ENCODE results near the gene RPL27. TPM values are rescaled to one million over a fixed set of nuclear protein-coding genes. Genes with fewer than 3 reads are reported as not detected.

RPL27 gene
- total and polyA plus RNA-seq, 2 of the 13 experiments (the other 11 are each of a cell fraction or from before 2014, with no cell fraction given): 1,585 to 5,840 TPM

GRCh38 chr17:42980274-42980765 is 17.9 kb upstream of the RPL27 start, which contains the start of gene RUNDC1 (continued):
- no peak for TF ChIP-seq ZNF362 (CRISPR knock-in tag; IDR thresholded peaks at IDR 0.05; ENCODE audit: borderline replicate concordance)
- TF ChIP-seq ZNF501 (CRISPR knock-in tag; IDR thresholded peaks at IDR 0.05): peak; percentile 50; the same call in 1 of the 2 replicates
- TF ChIP-seq BCL6 (CRISPR knock-in tag; IDR thresholded peaks at IDR 0.05): 0 out of 2 replicates have a peak, but pooled peaks have one; percentile 14
- 0 out of 2 replicates have a peak, but pooled peaks have one; percentile 1 for TF ChIP-seq RARA (CRISPR knock-in tag; IDR thresholded peaks at IDR 0.05)
- TF ChIP-seq KMT2A (CRISPR knock-in tag; IDR thresholded peaks at IDR 0.05): peak; percentile 34; the same call in 1 of the 2 replicates
- no peak for TF ChIP-seq STAT5B (CRISPR knock-in tag; IDR thresholded peaks at IDR 0.05)
- no peak for TF ChIP-seq SOX6 (IDR thresholded peaks at IDR 0.05)
- no peak; the same call in 1 of the 2 replicates for TF ChIP-seq SOX6 (CRISPR knock-in tag; IDR thresholded peaks at IDR 0.05)
- no peak for TF ChIP-seq ZSCAN5A (CRISPR knock-in tag; IDR thresholded peaks at IDR 0.05; ENCODE audit: borderline replicate concordance)
- TF ChIP-seq ZNF160 (CRISPR knock-in tag; IDR thresholded peaks at IDR 0.05): no peak
- no peak; the same call in 1 of the 2 replicates for TF ChIP-seq ZNF740 (CRISPR knock-in tag; IDR thresholded peaks at IDR 0.05)
- no peak for TF ChIP-seq ZBTB43 (CRISPR knock-in tag; conservative IDR thresholded peaks at IDR 0.05)
- TF ChIP-seq ZNF335 (CRISPR knock-in tag; IDR thresholded peaks at IDR 0.05): peak; percentile 16; the same call in 1 of the 2 replicates
- 0 out of 2 replicates have a peak, but pooled peaks have one; percentile 17 for TF ChIP-seq ARNTL (CRISPR knock-in tag; IDR thresholded peaks at IDR 0.05)
- peak; percentile 29; the same call in 1 of the 2 replicates for TF ChIP-seq GMEB2 (CRISPR knock-in tag; IDR thresholded peaks at IDR 0.05; ENCODE audit: low read depth)
- no peak for TF ChIP-seq FOXK2 (IDR thresholded peaks at IDR 0.05)
- TF ChIP-seq ZBTB3 (CRISPR knock-in tag; IDR thresholded peaks at IDR 0.05; ENCODE audit: borderline replicate concordance, low read depth): 0 out of 2 replicates have a peak, but pooled peaks have one; percentile 22
- TF ChIP-seq FOXC1 (CRISPR knock-in tag; IDR thresholded peaks at IDR 0.05; ENCODE audit: borderline replicate concordance): peak; percentile 32; the same call in 1 of the 2 replicates
- peak; percentile 86 for TF ChIP-seq ASH2L (IDR thresholded peaks at IDR 0.05; ENCODE audit: insufficient read length, low read depth, low read length)
- TF ChIP-seq E2F1 (CRISPR knock-in tag; IDR thresholded peaks at IDR 0.05): no peak
- no peak; the same call in 1 of the 2 replicates for TF ChIP-seq ZNF572 (CRISPR knock-in tag; IDR thresholded peaks at IDR 0.05)
- TF ChIP-seq ZFX (CRISPR knock-in tag; IDR thresholded peaks at IDR 0.05; ENCODE audit: low read depth): peak; percentile 73; the same call in 1 of the 2 replicates
- no peak for TF ChIP-seq MEF2D (CRISPR knock-in tag; IDR thresholded peaks at IDR 0.05)
- no peak for TF ChIP-seq SIX1 (CRISPR knock-in tag; IDR thresholded peaks at IDR 0.05; ENCODE audit: borderline replicate concordance)

All from HepG2 (cell line).